Neural progenitor cell (in vitro differentiated cells): ENCODE measurements around the gene C19orf12.

Experiments
- EZH2phosphoT487 ChIP-seq: fragments of 200-600 bp; sonication (generic); IDR thresholded peaks from 2 replicates; pipeline ENCODE4 v1.6.1; 2017; ENCODE audit warnings: antibody characterized with exemption
- TF ChIP-seq, protein P1 (sequence below): fragments of 200-600 bp; sonication (generic); IDR thresholded peaks from 2 replicates; pipeline ENCODE4 v1.5.1; 2017; ENCODE audit warnings: antibody characterized with exemption, mild to moderate bottlenecking

DNA sequence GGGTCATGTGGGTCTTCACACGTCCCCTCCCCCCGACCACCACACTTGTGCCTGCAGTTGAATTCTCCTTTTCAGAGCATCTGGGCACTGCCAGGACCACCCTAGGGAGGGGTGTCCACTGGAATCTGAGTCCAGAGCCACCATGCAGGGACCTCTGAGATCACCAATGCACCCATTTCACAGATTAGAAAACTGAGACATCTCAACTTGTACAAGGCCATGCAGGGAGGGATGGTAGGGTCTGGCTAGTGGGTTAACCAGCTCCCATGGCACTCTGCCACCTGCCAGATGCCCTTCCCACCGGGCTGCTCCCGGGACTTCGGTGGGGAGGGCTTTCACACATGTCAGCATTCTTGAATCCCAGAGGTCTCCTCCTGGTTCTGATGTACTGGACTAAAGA, 44.3 kb upstream of the C19orf12 start:
- TF ChIP-seq, protein P1, sequence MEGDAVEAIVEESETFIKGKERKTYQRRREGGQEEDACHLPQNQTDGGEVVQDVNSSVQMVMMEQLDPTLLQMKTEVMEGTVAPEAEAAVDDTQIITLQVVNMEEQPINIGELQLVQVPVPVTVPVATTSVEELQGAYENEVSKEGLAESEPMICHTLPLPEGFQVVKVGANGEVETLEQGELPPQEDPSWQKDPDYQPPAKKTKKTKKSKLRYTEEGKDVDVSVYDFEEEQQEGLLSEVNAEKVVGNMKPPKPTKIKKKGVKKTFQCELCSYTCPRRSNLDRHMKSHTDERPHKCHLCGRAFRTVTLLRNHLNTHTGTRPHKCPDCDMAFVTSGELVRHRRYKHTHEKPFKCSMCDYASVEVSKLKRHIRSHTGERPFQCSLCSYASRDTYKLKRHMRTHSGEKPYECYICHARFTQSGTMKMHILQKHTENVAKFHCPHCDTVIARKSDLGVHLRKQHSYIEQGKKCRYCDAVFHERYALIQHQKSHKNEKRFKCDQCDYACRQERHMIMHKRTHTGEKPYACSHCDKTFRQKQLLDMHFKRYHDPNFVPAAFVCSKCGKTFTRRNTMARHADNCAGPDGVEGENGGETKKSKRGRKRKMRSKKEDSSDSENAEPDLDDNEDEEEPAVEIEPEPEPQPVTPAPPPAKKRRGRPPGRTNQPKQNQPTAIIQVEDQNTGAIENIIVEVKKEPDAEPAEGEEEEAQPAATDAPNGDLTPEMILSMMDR: no peak
- TF ChIP-seq EZH2phosphoT487: no peak
